ENCODE results near the gene DCAF11. TPM values are rescaled to one million over a fixed set of nuclear protein-coding genes. Genes with fewer than 3 reads are reported as not detected.

DCAF11 gene
- total RNA-seq, 2 donors from 2014 or later: 54.1 to 69.8 TPM

- DNase-seq (ENCODE audit: low spot score): no peak
These were observed 37.0 kb downstream of the DCAF11 start for GRCh38 chr14:24151404-24152080.

GRCh38 chr14:24155100-24155499 lies 40.5 kb downstream of the DCAF11 start:
- H3K36me3 ChIP-seq: peaks cover 82% of the 10 kb centered on the region
- H3K4me1 ChIP-seq: no peaks in the 10 kb centered on the region
- H3K4me3 ChIP-seq: no peak overlapping the region
- TF ChIP-seq CTCF (IDR thresholded peaks at IDR 0.05): no peak
- no peak for DNase-seq (ENCODE audit: low spot score)
- H3K9me3 ChIP-seq: no peaks in the 10 kb centered on the region
- H3K27me3 ChIP-seq: no peaks in the 10 kb centered on the region
- no peak overlapping the region for H3K27ac ChIP-seq

More at GRCh38 chr14:24151404-24152080, 37.0 kb downstream of the DCAF11 start:
- peaks cover 69% of the 10 kb centered on the region for H3K36me3 ChIP-seq
- H3K27me3 ChIP-seq: no peaks in the 10 kb centered on the region
- H3K4me3 ChIP-seq: no peak overlapping the region
- no peaks in the 10 kb centered on the region for H3K9me3 ChIP-seq
- TF ChIP-seq CTCF (IDR thresholded peaks at IDR 0.05): no peak
- peaks cover 0 to 18% of the 10 kb centered on the region in 2 donors for H3K4me1 ChIP-seq
- H3K27ac ChIP-seq: no peak overlapping the region

- no peak for DNase-seq (ENCODE audit: low spot score)
- H3K4me3 ChIP-seq: no peak overlapping the region
- H3K27me3 ChIP-seq: no peaks in the 10 kb centered on the region
- TF ChIP-seq CTCF (IDR thresholded peaks at IDR 0.05): no peak
- peaks cover 0 to 8% of the 10 kb centered on the region in 2 donors for H3K4me1 ChIP-seq
- no peak overlapping the region for H3K27ac ChIP-seq
- H3K9me3 ChIP-seq: no peaks in the 10 kb centered on the region
- H3K36me3 ChIP-seq: peaks cover 70% of the 10 kb centered on the region
These were observed 42.3 kb downstream of the DCAF11 start for GRCh38 chr14:24156840-24157239.

- H3K4me3 ChIP-seq: no peak overlapping the region
- H3K27me3 ChIP-seq: no peaks in the 10 kb centered on the region
- no peaks in the 10 kb centered on the region for H3K9me3 ChIP-seq
- no peak overlapping the region for H3K27ac ChIP-seq
- TF ChIP-seq CTCF (IDR thresholded peaks at IDR 0.05): no peak
- peaks cover 66% of the 10 kb centered on the region for H3K36me3 ChIP-seq
- peaks cover 0 to 13% of the 10 kb centered on the region in 2 donors for H3K4me1 ChIP-seq
- DNase-seq (ENCODE audit: low spot score): no peak
These were observed 42.8 kb downstream of the DCAF11 start for GRCh38 chr14:24157331-24157730.

GRCh38 chr14:24159777-24160498 lies 45.4 kb downstream of the DCAF11 start:
- DNase-seq (ENCODE audit: low spot score): no peak

More at GRCh38 chr14:24159777-24160498, 45.4 kb downstream of the DCAF11 start:
- Histone ChIP-seq H3K27me3 (no peaks in the 10 kb centered on the region), H3K36me3 (peaks cover 71% of the 10 kb centered on the region), H3K4me3 (no peak overlapping the region), H3K27ac (peak overlapping the region in 1 of 2 donors; percentile 96), H3K4me1 (peaks cover 0 to 30% of the 10 kb centered on the region in 2 donors), H3K9me3 (no peaks in the 10 kb centered on the region)
- no peak for TF ChIP-seq CTCF (IDR thresholded peaks at IDR 0.05)
